Hepatocyte (in vitro differentiated cells): ENCODE measurements around the gene STAT4.

Experiments
- CTCF ChIP-seq: fragments of 200-600 bp; sonication (generic); IDR thresholded peaks from 2 replicates; pipeline ENCODE4 v1.5.1; 2016; ENCODE audit warnings: antibody characterized with exemption, mild to moderate bottlenecking; ENCODE audit not compliant: poor library complexity
- EZH2 ChIP-seq: fragments of 200-600 bp; sonication (generic); IDR thresholded peaks from 2 replicates; pipeline ENCODE4 v1.6.1; 2016; ENCODE audit warnings: antibody characterized with exemption, mild to moderate bottlenecking, borderline replicate concordance
- EZH2phosphoT487 ChIP-seq: fragments of 200-600 bp; sonication (generic); IDR thresholded peaks from one replicate; pipeline ENCODE4 v1.6.1; 2018; ENCODE audit warnings: antibody characterized with exemption, mild to moderate bottlenecking, low read depth, moderate library complexity; ENCODE audit not compliant: unreplicated experiment, severe bottlenecking

- TF ChIP-seq CTCF (no peak), EZH2phosphoT487 (no peak), EZH2 (no peak)
Observed at GRCh38 chr2:190988910-190989309, 161.9 kb downstream of the STAT4 start.
